GM23338 (cell line): ENCODE data around the gene RAB31. TPM values are rescaled to one million over a fixed set of nuclear protein-coding genes. Genes with fewer than 3 reads are reported as not detected.
A peak's percentile ranks its signal among the peaks of the same experiment; 100 is the strongest.

ENCODE experiments used
- ATAC-seq: fragments of 200-7000 bp; cut with Tn5 transposase; 3 replicates; pipeline ENCODE4 v1.9.1; 2020
- DNase-seq: peaks from one replicate; pipeline ENCODE4 v3.0.0-alpha.2; 2015; ENCODE audit warnings: low spot score
- H2AFZ ChIP-seq: fragments of 200-600 bp; sonication (generic); 2 replicates; pipeline ENCODE4 v1.8.0; 2016; ENCODE audit warnings: antibody characterized with exemption, mild to moderate bottlenecking, moderate library complexity
- H3F3A ChIP-seq: fragments of 200-600 bp; sonication (generic); replicated peaks from 2 replicates; pipeline ENCODE4 v1.8.0; 2017; ENCODE audit warnings: antibody characterized with exemption, mixed run types, low read depth
- H3K27ac ChIP-seq: fragments of 200-600 bp; sonication (generic); 2 replicates; pipeline ENCODE4 v1.6.1; 2016; ENCODE audit warnings: low read depth
- H3K27me3 ChIP-seq: fragments of 200-600 bp; sonication (generic); 2 replicates; pipeline ENCODE4 v1.8.0; 2016; ENCODE audit warnings: mild to moderate bottlenecking, mixed run types, moderate library complexity; ENCODE audit not compliant: insufficient read depth
- H3K36me3 ChIP-seq: fragments of 200-600 bp; sonication (generic); 2 replicates; pipeline ENCODE4 v1.8.0; 2016; ENCODE audit warnings: mild to moderate bottlenecking; ENCODE audit not compliant: insufficient read depth
- H3K4me1 ChIP-seq: fragments of 200-600 bp; sonication (generic); 2 replicates; pipeline ENCODE4 v1.8.0; 2016; ENCODE audit warnings: mild to moderate bottlenecking, moderate library complexity; ENCODE audit not compliant: insufficient read depth
- H3K4me2 ChIP-seq: fragments of 200-600 bp; sonication (generic); 2 replicates; pipeline ENCODE4 v1.7.1; 2017; ENCODE audit warnings: mixed run types
- H3K4me3 ChIP-seq: fragments of 200-600 bp; sonication (generic); 2 replicates; pipeline ENCODE4 v1.6.1; 2016; ENCODE audit warnings: mixed run types
- H3K79me2 ChIP-seq: fragments of 200-600 bp; sonication (generic); replicated peaks from 2 replicates; pipeline ENCODE4 v1.8.0; 2017; ENCODE audit warnings: mild to moderate bottlenecking; ENCODE audit not compliant: insufficient read depth
- H3K9me2 ChIP-seq: fragments of 200-600 bp; sonication (generic); 2 replicates; pipeline ENCODE4 v1.8.0; 2017; ENCODE audit not compliant: insufficient read depth
- H4K20me1 ChIP-seq: fragments of 200-600 bp; sonication (generic); replicated peaks from 2 replicates; pipeline ENCODE4 v1.8.0; 2017; ENCODE audit warnings: mild to moderate bottlenecking; ENCODE audit not compliant: insufficient read depth
- H3K27ac Mint-ChIP-seq: 2 replicates; pipeline ENCODE4 v1.8.0; 2020; ENCODE audit warnings: inconsistent platforms, mild to moderate bottlenecking, moderate library complexity, mixed read lengths
- H3K27me3 Mint-ChIP-seq: 3 replicates; pipeline ENCODE4 v1.8.0; 2022; ENCODE audit warnings: low read depth, mild to moderate bottlenecking, moderate library complexity, mixed read lengths, inconsistent platforms; ENCODE audit not compliant: insufficient read depth, poor library complexity
- H3K36me3 Mint-ChIP-seq: 3 replicates; pipeline ENCODE4 v1.8.0; 2021; ENCODE audit warnings: low read depth, mild to moderate bottlenecking, inconsistent platforms, moderate library complexity, mixed read lengths
- H3K4me1 Mint-ChIP-seq: 3 replicates; pipeline ENCODE4 v1.8.0; 2020; ENCODE audit warnings: mild to moderate bottlenecking, inconsistent platforms, mixed read lengths
- H3K4me3 Mint-ChIP-seq: 3 replicates; pipeline ENCODE4 v1.8.0; 2021; ENCODE audit warnings: moderate library complexity, mild to moderate bottlenecking, inconsistent platforms, mixed read lengths
- H3K9me3 Mint-ChIP-seq: 3 replicates; pipeline ENCODE4 v1.8.0; 2020; ENCODE audit warnings: moderate library complexity, mild to moderate bottlenecking, inconsistent platforms, mixed read lengths
- EZH2phosphoT487 ChIP-seq: fragments of 200-600 bp; sonication (generic); IDR thresholded peaks from one replicate; pipeline ENCODE4 v1.8.1; 2018; ENCODE audit warnings: antibody characterized with exemption; ENCODE audit not compliant: unreplicated experiment
- ZNF114 ChIP-seq: fragments of 250-450 bp; sonication (Bioruptor Pico); IDR thresholded peaks from 2 replicates; pipeline ENCODE4 v1.5.0; 2020; ENCODE audit warnings: mild to moderate bottlenecking, moderate library complexity
- ZNF331 ChIP-seq: fragments of 250-450 bp; sonication (Bioruptor Pico); IDR thresholded peaks from 2 replicates; pipeline ENCODE4 v1.5.0; 2020; ENCODE audit warnings: low read depth, mild to moderate bottlenecking, moderate library complexity
- polyA plus RNA-seq: library from polyadenylated mRNA; unstranded; fragments of >200 nt; fragmentation: Nextera tagmentation; extraction: Ambion mirVana; gene quantifications from 2 replicates; pipeline ENCODE4 v1.2.1, GENCODE V29; 2016
- total RNA-seq: library from RNA; depleted of rRNA; stranded (reverse); fragments of >200 nt; shearing (Covaris generic); gene quantifications from 2 replicates; pipeline ENCODE4 v1.2.3, GENCODE V29; 2014
- TF ChIP-seq, protein P1 (sequence below), 2 experiments: fragments of 200-600 bp in 1 of 2; sonication (generic) in 1 of 2; conservative IDR thresholded peaks; 2 replicates each; pipeline versions ENCODE4 v1.5.1 to v1.6.1; 2016 to 2017; ENCODE audit warnings: antibody characterized with exemption in 2 of 2, low read depth in 2 of 2, mild to moderate bottlenecking in 2 of 2, moderate library complexity in 1 of 2
- TF ChIP-seq, protein P2 (sequence below): fragments of 250-450 bp; sonication (Bioruptor Pico); IDR thresholded peaks from 2 replicates; pipeline ENCODE4 v1.5.0; 2020; ENCODE audit warnings: mild to moderate bottlenecking, moderate library complexity
- TF ChIP-seq, protein P3 (sequence below): IDR thresholded peaks from 2 replicates; pipeline ENCODE4 v1.6.1; 2016; ENCODE audit warnings: antibody characterized with exemption

RAB31 gene
- total and polyA plus RNA-seq, 2 experiments from 2014 or later, result 33.8 to 46.1 TPM

DNA sequence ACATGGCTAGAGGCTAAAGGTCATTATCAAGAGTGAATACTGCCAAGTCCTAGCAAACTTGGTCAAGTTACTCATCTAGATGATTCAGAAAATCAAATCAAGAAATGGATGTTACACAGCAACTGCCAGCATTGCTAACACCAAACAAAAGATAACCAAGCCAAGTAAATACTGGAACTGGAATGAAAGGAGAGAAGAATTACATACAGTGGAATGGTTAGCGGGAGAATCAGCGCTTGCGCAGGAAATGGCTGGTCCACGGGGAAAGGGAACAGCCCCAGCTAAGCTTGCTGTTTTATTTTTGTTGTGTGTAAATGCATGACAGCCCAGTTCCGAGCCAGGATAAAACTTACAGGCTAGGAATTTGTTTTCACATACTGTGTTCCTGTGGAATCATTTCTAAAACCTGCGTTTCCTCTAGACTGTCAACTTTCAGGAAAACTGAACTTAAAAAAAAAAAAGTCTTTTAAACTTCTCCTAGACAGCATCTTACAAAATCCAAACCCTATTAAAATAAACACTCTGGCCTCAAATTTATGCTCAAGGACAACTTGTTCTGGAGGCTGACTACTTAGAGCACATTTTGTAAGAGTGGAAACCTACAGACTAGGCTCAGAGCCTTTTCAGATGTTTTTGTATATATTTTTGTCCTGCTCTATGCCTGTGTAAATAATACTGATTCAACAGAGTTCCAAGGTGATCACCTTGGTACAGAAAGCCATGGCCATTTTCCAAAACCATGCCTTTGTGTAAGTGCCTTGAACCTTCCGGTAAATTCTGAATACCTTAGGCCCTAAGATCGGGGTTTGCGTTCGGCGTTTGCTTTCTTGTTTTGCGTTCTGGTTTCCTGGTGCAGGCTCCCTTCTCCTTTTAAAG lies 146.9 kb downstream of the RAB31 start:
- no peaks in the 10 kb centered on the region for H3K9me2 ChIP-seq
- no peak overlapping the region for H3K4me3 Mint-ChIP-seq
- TF ChIP-seq, protein P1, sequence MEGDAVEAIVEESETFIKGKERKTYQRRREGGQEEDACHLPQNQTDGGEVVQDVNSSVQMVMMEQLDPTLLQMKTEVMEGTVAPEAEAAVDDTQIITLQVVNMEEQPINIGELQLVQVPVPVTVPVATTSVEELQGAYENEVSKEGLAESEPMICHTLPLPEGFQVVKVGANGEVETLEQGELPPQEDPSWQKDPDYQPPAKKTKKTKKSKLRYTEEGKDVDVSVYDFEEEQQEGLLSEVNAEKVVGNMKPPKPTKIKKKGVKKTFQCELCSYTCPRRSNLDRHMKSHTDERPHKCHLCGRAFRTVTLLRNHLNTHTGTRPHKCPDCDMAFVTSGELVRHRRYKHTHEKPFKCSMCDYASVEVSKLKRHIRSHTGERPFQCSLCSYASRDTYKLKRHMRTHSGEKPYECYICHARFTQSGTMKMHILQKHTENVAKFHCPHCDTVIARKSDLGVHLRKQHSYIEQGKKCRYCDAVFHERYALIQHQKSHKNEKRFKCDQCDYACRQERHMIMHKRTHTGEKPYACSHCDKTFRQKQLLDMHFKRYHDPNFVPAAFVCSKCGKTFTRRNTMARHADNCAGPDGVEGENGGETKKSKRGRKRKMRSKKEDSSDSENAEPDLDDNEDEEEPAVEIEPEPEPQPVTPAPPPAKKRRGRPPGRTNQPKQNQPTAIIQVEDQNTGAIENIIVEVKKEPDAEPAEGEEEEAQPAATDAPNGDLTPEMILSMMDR (conservative IDR thresholded peaks at IDR 0.05; ENCODE audit: low read depth in 2 of 2), result no peak
- TF ChIP-seq ZNF114 (no peak), ZNF331 (CRISPR knock-in tag) (no peak), EZH2phosphoT487 (no peak)
- TF ChIP-seq, protein P2, sequence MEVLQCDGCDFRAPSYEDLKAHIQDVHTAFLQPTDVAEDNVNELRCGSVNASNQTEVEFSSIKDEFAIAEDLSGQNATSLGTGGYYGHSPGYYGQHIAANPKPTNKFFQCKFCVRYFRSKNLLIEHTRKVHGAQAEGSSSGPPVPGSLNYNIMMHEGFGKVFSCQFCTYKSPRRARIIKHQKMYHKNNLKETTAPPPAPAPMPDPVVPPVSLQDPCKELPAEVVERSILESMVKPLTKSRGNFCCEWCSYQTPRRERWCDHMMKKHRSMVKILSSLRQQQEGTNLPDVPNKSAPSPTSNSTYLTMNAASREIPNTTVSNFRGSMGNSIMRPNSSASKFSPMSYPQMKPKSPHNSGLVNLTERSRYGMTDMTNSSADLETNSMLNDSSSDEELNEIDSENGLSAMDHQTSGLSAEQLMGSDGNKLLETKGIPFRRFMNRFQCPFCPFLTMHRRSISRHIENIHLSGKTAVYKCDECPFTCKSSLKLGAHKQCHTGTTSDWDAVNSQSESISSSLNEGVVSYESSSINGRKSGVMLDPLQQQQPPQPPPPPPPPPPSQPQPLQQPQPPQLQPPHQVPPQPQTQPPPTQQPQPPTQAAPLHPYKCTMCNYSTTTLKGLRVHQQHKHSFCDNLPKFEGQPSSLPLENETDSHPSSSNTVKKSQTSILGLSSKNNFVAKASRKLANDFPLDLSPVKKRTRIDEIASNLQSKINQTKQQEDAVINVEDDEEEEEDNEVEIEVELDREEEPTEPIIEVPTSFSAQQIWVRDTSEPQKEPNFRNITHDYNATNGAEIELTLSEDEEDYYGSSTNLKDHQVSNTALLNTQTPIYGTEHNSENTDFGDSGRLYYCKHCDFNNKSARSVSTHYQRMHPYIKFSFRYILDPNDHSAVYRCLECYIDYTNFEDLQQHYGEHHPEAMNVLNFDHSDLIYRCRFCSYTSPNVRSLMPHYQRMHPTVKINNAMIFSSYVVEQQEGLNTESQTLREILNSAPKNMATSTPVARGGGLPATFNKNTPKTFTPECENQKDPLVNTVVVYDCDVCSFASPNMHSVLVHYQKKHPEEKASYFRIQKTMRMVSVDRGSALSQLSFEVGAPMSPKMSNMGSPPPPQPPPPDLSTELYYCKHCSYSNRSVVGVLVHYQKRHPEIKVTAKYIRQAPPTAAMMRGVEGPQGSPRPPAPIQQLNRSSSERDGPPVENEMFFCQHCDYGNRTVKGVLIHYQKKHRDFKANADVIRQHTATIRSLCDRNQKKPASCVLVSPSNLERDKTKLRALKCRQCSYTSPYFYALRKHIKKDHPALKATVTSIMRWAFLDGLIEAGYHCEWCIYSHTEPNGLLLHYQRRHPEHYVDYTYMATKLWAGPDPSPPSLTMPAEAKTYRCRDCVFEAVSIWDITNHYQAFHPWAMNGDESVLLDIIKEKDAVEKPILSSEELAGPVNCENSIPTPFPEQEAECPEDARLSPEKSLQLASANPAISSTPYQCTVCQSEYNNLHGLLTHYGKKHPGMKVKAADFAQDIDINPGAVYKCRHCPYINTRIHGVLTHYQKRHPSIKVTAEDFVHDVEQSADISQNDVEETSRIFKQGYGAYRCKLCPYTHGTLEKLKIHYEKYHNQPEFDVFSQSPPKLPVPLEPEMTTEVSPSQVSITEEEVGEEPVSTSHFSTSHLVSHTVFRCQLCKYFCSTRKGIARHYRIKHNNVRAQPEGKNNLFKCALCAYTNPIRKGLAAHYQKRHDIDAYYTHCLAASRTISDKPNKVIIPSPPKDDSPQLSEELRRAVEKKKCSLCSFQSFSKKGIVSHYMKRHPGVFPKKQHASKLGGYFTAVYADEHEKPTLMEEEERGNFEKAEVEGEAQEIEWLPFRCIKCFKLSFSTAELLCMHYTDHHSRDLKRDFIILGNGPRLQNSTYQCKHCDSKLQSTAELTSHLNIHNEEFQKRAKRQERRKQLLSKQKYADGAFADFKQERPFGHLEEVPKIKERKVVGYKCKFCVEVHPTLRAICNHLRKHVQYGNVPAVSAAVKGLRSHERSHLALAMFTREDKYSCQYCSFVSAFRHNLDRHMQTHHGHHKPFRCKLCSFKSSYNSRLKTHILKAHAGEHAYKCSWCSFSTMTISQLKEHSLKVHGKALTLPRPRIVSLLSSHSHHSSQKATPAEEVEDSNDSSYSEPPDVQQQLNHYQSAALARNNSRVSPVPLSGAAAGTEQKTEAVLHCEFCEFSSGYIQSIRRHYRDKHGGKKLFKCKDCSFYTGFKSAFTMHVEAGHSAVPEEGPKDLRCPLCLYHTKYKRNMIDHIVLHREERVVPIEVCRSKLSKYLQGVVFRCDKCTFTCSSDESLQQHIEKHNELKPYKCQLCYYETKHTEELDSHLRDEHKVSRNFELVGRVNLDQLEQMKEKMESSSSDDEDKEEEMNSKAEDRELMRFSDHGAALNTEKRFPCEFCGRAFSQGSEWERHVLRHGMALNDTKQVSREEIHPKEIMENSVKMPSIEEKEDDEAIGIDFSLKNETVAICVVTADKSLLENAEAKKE (CRISPR knock-in tag), result no peak
- TF ChIP-seq, protein P3, sequence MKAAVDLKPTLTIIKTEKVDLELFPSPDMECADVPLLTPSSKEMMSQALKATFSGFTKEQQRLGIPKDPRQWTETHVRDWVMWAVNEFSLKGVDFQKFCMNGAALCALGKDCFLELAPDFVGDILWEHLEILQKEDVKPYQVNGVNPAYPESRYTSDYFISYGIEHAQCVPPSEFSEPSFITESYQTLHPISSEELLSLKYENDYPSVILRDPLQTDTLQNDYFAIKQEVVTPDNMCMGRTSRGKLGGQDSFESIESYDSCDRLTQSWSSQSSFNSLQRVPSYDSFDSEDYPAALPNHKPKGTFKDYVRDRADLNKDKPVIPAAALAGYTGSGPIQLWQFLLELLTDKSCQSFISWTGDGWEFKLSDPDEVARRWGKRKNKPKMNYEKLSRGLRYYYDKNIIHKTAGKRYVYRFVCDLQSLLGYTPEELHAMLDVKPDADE, result no peak
- no peaks in the 10 kb centered on the region for H4K20me1 ChIP-seq
- DNase-seq (no peak), ATAC-seq (no peak)
- H3K36me3 ChIP-seq, result no peaks in the 10 kb centered on the region; the same call in 1 of the 2 replicates
- H3K27me3 Mint-ChIP-seq, result peaks cover 5% of the 10 kb centered on the region
- H3K27me3 ChIP-seq, result no peaks in the 10 kb centered on the region
- H3K4me1 Mint-ChIP-seq, result peaks cover 2% of the 10 kb centered on the region; the same call in 1 of the 3 replicates
- H3K4me1 ChIP-seq, result no peaks in the 10 kb centered on the region
- peaks cover 8% of the 10 kb centered on the region; the same call in 2 of the 3 replicates for H3K9me3 Mint-ChIP-seq
- H3K4me2 ChIP-seq, result no peak overlapping the region
- H3K36me3 Mint-ChIP-seq, result peaks cover 3% of the 10 kb centered on the region
- 0 out of 2 replicates have a peak overlapping the region, but pooled peaks have one; percentile 45 for H3K27ac ChIP-seq
- no peak overlapping the region for H2AFZ ChIP-seq
- H3K79me2 ChIP-seq, result no peaks in the 10 kb centered on the region
- no peak overlapping the region for H3K27ac Mint-ChIP-seq
- no peaks in the 10 kb centered on the region for H3F3A ChIP-seq
- H3K4me3 ChIP-seq, result no peak overlapping the region
